ENCODE data around the gene RARG.

The RARG gene

DNA sequence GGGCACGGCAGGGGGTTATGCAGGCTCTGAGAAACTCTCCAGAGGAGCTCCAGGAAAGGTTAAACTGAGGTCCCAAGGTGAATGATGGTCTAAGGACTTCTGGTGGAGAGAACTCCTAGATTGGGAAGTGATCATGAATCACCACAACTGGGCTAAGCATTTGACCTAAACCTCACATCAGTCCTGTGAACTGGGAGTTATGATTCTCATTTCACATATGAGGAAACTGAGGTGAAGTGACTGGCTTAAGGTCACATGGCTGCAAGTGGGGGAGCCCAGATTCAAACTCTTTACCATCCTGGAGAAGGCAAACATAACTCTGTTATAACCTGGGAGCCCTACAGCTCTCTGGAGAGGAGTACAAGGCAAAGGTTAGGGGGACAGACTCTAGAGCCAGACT is 4.2 kb downstream of the RARG start:
- TF ChIP-seq, protein P1, sequence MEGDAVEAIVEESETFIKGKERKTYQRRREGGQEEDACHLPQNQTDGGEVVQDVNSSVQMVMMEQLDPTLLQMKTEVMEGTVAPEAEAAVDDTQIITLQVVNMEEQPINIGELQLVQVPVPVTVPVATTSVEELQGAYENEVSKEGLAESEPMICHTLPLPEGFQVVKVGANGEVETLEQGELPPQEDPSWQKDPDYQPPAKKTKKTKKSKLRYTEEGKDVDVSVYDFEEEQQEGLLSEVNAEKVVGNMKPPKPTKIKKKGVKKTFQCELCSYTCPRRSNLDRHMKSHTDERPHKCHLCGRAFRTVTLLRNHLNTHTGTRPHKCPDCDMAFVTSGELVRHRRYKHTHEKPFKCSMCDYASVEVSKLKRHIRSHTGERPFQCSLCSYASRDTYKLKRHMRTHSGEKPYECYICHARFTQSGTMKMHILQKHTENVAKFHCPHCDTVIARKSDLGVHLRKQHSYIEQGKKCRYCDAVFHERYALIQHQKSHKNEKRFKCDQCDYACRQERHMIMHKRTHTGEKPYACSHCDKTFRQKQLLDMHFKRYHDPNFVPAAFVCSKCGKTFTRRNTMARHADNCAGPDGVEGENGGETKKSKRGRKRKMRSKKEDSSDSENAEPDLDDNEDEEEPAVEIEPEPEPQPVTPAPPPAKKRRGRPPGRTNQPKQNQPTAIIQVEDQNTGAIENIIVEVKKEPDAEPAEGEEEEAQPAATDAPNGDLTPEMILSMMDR (IDR thresholded peaks at IDR 0.05; ENCODE audit: insufficient read depth, missing control alignments): no peak
- FAIRE-seq (no peak), DNase-seq (ENCODE audit: insufficient read length, low spot score) (no peak)

DNA sequence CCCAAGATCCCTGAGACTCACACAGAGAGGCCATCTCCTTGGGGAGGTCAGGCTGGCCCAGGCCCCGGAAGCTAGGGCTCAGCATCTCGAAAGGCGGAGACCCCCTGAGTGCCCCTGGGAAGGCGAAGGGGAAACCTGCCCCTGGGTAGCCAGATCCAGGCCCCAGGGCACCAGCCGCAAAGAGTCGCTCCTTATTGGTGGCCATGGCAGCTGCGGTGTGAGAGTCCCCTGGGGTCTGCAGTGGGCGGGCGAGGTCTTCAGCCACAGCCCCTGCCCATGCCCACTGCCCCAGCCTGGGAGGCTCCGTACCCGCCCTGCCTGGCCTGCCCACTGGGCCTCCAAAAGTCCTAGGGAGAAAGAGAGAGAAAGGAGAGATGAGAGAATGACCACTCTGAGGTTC is 4.7 kb downstream of the RARG start:
- DNase-seq (ENCODE audit: insufficient read length, low spot score) (no peak), FAIRE-seq (no peak)
- TF ChIP-seq, protein P1 (IDR thresholded peaks at IDR 0.05; ENCODE audit: insufficient read depth, missing control alignments): no peak

DNA sequence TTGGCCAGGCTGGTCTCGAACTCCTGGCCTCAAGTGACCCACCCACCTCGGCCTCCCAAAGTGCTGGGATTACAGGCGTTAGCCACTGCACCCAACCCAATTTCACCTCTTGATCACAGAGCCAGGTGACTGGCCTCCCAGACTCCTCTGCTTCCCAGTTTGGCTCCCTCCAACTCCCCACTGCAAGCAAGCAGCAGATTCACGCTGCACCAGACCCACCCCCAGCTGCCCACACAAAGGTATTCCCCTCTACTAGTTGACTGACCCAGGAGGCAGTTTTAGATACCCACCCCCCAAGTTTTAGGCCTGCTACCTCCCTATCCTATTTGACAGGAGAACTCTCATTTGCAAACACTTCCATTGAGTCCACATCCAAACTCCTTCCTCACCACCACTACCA is 5.2 kb downstream of the RARG start:
- TF ChIP-seq, protein P1 (IDR thresholded peaks at IDR 0.05; ENCODE audit: insufficient read depth, missing control alignments): no peak
- DNase-seq (ENCODE audit: insufficient read length, low spot score) (no peak), FAIRE-seq (no peak)

DNA sequence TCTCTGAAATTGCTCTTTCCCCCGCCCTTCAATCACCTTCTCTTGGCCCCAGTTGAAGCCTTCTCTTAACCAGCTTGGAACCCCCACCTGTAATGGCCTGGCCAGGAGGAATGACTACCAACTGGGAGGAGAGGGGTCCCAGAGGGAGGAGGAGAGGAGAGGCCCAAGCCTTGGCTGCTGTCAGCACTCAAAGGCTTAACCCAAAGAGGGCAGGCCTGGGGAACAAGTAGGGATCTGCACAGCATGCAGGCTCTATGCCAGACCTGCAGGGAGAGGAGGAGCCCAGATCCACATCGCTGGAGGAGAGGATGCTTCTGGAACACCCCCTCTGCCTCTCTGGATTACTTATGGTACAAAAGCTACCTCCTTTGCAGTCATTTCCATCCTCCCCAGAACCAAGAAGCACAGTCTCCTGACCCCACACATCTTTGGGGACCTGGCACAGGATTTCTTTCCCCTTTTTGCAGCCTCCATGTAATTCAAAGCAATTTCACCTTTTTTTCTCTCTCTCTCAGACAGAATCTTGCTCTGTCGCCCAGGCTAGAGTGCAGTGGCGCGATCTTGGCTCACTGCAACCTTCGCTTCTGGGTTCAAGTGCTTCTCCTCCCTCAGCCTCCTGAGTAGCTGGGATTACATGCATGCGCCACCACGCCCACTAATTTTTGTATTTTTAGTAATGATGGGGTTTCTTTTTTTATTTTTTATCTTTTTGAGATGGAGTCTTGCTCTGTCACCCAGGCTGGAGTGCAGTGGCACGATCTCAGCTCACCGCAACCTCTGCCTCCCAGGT is 6.2 kb downstream of the RARG start:
- DNase-seq (ENCODE audit: insufficient read length, low spot score) (no peak), FAIRE-seq (no peak)
- TF ChIP-seq, protein P1 (IDR thresholded peaks at IDR 0.05; ENCODE audit: insufficient read depth, missing control alignments): no peak

DNA sequence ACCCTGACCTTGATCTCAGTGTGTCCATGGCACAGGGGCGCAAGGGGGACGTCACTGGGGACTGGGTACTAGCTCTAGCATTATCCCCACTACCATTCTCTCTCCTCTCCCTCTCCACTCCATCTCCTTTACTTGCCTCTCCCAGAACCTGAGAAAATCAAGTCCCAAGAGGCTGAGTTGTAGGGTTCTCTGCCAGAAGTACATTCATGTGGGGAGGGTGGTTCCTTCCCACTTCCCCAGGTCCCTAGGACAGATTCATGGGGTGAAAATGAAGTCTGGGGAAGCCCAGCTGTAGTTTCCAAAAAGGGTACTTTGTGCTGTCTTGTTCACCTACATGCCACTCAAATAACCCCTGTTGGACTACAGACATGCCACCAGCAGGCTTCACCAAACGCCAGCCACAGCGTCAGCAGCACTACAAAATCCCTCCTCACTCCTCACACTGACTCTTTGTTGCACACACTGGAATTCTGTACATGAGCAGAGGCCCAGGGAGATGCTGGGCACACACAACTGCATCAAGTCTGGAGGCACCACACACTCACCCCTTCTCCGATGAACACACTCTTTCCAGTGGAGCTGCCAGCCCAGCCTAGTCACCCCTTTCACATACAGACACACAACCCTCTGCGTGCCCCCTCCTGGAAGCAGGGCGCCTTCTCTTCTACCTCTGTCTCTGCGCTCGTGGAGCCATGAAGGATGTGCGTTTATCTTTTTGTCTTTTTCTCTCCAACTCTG is 6.9 kb downstream of the RARG start:
- FAIRE-seq: no peak

DNA sequence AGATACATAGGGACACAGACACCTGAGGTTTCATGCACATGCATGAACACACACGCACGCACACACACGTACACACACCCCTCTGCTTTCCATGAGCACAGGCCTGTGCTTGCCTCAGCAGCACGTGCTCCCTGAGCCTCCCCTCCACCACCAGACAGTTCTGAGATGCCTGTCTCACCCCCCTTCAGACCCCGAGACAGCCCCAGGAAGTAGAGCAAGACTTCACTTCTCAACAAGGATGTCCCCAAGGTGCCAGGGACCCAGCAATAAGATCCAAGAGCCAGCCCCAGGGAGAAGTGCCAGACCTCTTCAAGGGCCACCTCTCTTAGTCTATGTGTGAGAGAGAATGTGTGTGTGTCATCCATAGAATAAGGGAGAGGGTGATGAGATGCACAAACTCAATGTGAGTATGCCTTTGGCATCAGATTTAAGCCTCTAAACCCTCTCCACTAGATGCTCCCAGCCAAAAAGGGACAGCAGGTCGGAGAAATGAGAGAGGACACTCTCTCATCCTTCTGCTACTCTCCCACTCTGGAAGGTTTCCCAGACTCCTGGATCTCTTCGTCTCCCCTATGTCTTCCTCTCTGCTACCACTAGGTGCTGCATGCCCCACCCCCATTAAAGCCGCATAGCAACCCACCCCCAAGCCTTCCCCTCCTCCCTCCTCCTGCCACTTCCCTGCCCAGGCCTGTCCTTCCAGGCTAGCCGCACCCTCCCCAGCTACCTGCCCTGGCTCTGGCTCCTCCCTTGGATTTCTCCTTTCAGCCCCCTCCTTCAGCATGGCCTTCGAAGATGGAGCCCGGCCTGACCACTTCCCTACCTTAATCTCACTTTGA is 7.7 kb downstream of the RARG start:
- TF ChIP-seq, protein P1 (IDR thresholded peaks at IDR 0.05; ENCODE audit: insufficient read depth, missing control alignments): no peak
- no peak for DNase-seq (ENCODE audit: insufficient read length, low spot score)
- FAIRE-seq: no peak

More for the DNA sequence above, 6.9 kb downstream of the RARG start:
- TF ChIP-seq, protein P1 (IDR thresholded peaks at IDR 0.05; ENCODE audit: insufficient read depth, missing control alignments): no peak
- DNase-seq (ENCODE audit: insufficient read length, low spot score): no peak

All from D721Med (cell line).